Measurements from ENCODE around the gene SNTG2. TPM values are rescaled to one million over a fixed set of nuclear protein-coding genes. Genes with fewer than 3 reads are reported as not detected.

Gene SNTG2
- total RNA-seq, 2 experiments from 2014 or later, result not detected

DNA sequence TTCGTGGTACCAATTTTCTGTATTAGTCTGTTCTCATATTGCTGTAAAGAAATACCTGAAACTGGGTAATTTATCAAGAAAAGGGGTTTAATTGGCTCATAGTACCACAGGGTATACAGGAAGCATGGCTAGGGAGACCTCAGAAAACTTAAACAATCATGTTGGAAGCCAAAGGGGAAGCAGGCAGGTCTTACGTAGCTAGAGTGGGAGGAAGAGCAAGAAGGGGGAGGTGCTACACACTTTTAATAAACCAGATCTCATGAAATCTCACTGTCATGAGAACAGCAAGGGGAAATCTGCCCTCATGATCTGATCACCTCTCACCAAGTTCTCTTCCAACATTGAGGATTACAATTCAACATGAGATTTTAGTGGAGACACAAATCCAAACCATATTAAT is 235.8 kb downstream of the SNTG2 start:
- Histone ChIP-seq H3K79me2 (ENCODE audit: insufficient read depth, low read depth, low read length) (no peaks in the 10 kb centered on the region), H4K20me1 (ENCODE audit: insufficient read depth, low read length) (no peaks in the 10 kb centered on the region), H2AFZ (ENCODE audit: low read length) (no peak overlapping the region), H3K4me1 (ENCODE audit: insufficient read depth, low read length, poor library complexity, severe bottlenecking) (no peaks in the 10 kb centered on the region), H3K9me3 (ENCODE audit: low read length) (no peaks in the 10 kb centered on the region), H3K4me2 (ENCODE audit: low read length) (no peak overlapping the region), H3K4me3 (ENCODE audit: low read depth, low read length, poor library complexity, severe bottlenecking) (no peak overlapping the region), H3K9me2 (ENCODE audit: insufficient read depth, low read length) (no peaks in the 10 kb centered on the region), H3K36me3 (ENCODE audit: insufficient read depth, low read length) (no peaks in the 10 kb centered on the region), H3K27ac (ENCODE audit: low read depth, low read length, poor library complexity, severe bottlenecking) (no peak overlapping the region)
- POLR2A ChIA-PET, result no interaction called here
- intact Hi-C loops (cut with micrococcal nuclease; ENCODE audit: unreplicated experiment), result no loop called here
- BruUV-seq (replicated peaks), result no TSS peak
- CTCF ChIA-PET (ENCODE audit: unreplicated experiment), result no interaction called here
- TF ChIP-seq, protein P1, sequence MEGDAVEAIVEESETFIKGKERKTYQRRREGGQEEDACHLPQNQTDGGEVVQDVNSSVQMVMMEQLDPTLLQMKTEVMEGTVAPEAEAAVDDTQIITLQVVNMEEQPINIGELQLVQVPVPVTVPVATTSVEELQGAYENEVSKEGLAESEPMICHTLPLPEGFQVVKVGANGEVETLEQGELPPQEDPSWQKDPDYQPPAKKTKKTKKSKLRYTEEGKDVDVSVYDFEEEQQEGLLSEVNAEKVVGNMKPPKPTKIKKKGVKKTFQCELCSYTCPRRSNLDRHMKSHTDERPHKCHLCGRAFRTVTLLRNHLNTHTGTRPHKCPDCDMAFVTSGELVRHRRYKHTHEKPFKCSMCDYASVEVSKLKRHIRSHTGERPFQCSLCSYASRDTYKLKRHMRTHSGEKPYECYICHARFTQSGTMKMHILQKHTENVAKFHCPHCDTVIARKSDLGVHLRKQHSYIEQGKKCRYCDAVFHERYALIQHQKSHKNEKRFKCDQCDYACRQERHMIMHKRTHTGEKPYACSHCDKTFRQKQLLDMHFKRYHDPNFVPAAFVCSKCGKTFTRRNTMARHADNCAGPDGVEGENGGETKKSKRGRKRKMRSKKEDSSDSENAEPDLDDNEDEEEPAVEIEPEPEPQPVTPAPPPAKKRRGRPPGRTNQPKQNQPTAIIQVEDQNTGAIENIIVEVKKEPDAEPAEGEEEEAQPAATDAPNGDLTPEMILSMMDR (conservative IDR thresholded peaks at IDR 0.05; ENCODE audit: low read length), result no peak
- no peak for TF ChIP-seq EZH2phosphoT487 (IDR thresholded peaks at IDR 0.05; ENCODE audit: borderline replicate concordance, low read depth, low read length)
- DNase-seq (ENCODE audit: low spot score), result no peak

DNA sequence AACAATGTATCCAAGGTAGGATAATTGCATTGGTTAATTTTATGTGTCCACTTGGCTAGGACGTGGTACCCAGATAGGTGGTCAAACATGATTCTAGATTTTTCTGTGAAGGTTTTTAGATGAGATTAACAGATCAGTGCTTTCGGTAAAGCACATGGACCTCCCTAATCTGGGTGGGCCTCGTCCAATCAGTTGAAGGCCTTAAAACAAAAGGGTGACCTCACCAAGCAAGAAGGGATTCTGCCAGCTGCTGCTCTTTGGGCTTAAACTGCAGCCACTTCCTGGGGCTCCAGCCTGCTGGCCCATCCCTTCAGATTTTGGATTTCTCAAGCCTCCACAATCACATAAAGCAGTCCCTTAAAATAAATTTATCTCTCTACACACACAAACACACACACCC is 236.5 kb downstream of the SNTG2 start:
- H3K4me3 ChIP-seq (ENCODE audit: low read depth, low read length, poor library complexity, severe bottlenecking), result no peak overlapping the region
- no peak for DNase-seq (ENCODE audit: low spot score)
- ChIA-PET CTCF (ENCODE audit: unreplicated experiment) (no interaction called here), POLR2A (no interaction called here)
- no peak overlapping the region for H2AFZ ChIP-seq (ENCODE audit: low read length)
- H4K20me1 ChIP-seq (ENCODE audit: insufficient read depth, low read length), result no peaks in the 10 kb centered on the region
- no peaks in the 10 kb centered on the region for H3K9me2 ChIP-seq (ENCODE audit: insufficient read depth, low read length)
- H3K4me2 ChIP-seq (ENCODE audit: low read length), result no peak overlapping the region
- H3K4me1 ChIP-seq (ENCODE audit: insufficient read depth, low read length, poor library complexity, severe bottlenecking), result no peaks in the 10 kb centered on the region
- BruUV-seq (replicated peaks), result no TSS peak
- H3K27ac ChIP-seq (ENCODE audit: low read depth, low read length, poor library complexity, severe bottlenecking), result no peak overlapping the region
- H3K79me2 ChIP-seq (ENCODE audit: insufficient read depth, low read depth, low read length), result no peaks in the 10 kb centered on the region
- intact Hi-C loops (cut with micrococcal nuclease; ENCODE audit: unreplicated experiment), result no loop called here
- H3K36me3 ChIP-seq (ENCODE audit: insufficient read depth, low read length), result no peaks in the 10 kb centered on the region
- no peaks in the 10 kb centered on the region for H3K9me3 ChIP-seq (ENCODE audit: low read length)
- no peak for TF ChIP-seq EZH2phosphoT487 (IDR thresholded peaks at IDR 0.05; ENCODE audit: borderline replicate concordance, low read depth, low read length)
- TF ChIP-seq, protein P1 (conservative IDR thresholded peaks at IDR 0.05; ENCODE audit: low read length), result no peak

DNA sequence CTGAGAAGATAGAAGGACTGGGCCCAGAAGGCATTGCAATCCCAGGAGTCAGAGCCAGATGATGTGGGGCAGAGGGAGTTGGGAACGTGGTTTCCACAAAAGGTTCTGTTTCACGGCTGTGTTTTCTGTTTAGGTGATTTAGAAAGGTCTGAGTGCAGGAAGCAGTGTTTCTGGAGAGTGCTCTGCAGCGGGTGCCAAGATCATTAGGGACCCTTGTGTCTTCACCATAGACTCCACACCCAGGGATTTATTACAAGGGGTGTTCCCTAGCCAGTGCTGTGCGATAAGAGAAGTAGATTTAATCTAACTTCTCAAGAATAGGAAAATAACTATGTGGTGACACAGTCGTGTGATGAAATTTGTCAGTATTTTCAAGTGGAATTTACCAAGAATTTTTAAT is 241.5 kb downstream of the SNTG2 start:
- no peak for DNase-seq (ENCODE audit: low spot score)

More for the DNA sequence above, 241.5 kb downstream of the SNTG2 start:
- TF ChIP-seq EZH2phosphoT487 (IDR thresholded peaks at IDR 0.05; ENCODE audit: borderline replicate concordance, low read depth, low read length), result no peak
- TF ChIP-seq, protein P1 (conservative IDR thresholded peaks at IDR 0.05; ENCODE audit: low read length), result no peak
- Histone ChIP-seq H3K4me3 (ENCODE audit: low read depth, low read length, poor library complexity, severe bottlenecking) (no peak overlapping the region), H4K20me1 (ENCODE audit: insufficient read depth, low read length) (no peaks in the 10 kb centered on the region), H3K79me2 (ENCODE audit: insufficient read depth, low read depth, low read length) (no peaks in the 10 kb centered on the region), H3K4me1 (ENCODE audit: insufficient read depth, low read length, poor library complexity, severe bottlenecking) (no peaks in the 10 kb centered on the region), H3K9me2 (ENCODE audit: insufficient read depth, low read length) (no peaks in the 10 kb centered on the region), H3K36me3 (ENCODE audit: insufficient read depth, low read length) (no peaks in the 10 kb centered on the region), H3K4me2 (ENCODE audit: low read length) (no peak overlapping the region), H2AFZ (ENCODE audit: low read length) (no peak overlapping the region), H3K27ac (ENCODE audit: low read depth, low read length, poor library complexity, severe bottlenecking) (no peak overlapping the region), H3K9me3 (ENCODE audit: low read length) (0 out of 2 replicates have a peak, but pooled peaks cover 6% of the 10 kb centered on the region)
- ChIA-PET CTCF (ENCODE audit: unreplicated experiment) (no interaction called here), POLR2A (no interaction called here)
- intact Hi-C loops (cut with micrococcal nuclease; ENCODE audit: unreplicated experiment), result no loop called here
- no TSS peak for BruUV-seq (replicated peaks)
